ENCODE data around the gene MAB21L4.

Gene MAB21L4

DNA sequence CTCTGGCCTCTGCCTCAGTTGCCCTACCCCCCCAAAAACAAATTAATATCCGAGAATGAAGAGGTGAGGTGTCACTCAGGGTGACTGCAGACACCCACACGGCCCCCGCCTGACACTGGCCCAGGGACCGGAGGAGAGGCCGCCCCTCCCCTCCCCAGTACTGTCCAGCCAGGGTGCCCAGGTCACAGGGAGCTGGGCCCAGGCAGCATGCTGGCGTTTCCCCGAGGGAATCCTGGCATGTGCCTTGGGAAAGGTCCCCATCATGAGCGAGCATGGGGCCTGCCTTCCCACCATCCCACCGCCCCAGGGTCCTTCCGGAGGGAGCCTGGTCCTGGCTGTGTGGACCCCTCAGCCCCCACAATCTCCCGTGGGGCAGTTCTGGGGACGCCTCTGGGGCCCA, 3.0 kb downstream of the MAB21L4 start:
- DNase-seq = no peak

DNA sequence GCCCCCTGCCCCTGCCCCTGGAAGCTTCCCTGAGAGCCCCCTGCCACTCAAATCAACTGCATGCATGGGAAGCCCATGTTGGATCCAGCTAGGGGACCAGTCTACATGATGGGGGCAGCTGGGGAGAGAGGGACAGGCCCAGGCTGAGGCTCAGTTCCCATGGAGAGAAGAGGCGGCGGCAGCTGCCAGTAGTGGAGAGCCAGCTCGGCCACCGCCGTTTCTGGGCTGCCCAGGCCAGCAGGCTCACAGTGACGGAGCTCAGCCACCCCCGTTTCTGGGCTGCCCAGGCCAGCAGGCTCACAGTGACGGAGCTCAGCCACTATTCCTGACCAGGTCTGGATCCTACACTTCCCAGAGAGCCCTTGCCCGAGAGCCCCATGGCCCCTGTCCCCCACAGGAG, 3.6 kb downstream of the MAB21L4 start:
- no peak for DNase-seq

GRCh38 chr2:240891492-240892340, 4.2 kb downstream of the MAB21L4 start:
- no peak for DNase-seq

DNA sequence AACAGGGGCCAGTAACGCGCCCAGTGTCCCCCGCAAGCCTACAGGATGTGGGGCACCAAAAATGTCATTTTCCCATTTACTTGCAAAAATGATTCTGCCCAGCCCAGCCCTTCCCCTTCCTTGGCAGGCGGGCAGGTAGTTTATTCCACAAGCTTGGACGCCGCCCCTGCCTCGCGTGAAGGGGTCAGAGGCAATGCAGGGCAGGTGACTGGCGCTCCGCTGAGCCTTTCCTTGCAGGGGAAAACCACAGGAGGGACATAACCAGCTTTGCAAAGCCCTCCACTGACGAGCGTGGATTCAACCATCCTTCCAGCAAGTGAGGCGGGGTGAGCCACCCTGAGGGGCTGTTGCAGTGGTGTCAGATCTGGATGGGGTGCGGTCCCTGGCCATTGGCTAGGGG, 5.3 kb downstream of the MAB21L4 start:
- DNase-seq = no peak

DNA sequence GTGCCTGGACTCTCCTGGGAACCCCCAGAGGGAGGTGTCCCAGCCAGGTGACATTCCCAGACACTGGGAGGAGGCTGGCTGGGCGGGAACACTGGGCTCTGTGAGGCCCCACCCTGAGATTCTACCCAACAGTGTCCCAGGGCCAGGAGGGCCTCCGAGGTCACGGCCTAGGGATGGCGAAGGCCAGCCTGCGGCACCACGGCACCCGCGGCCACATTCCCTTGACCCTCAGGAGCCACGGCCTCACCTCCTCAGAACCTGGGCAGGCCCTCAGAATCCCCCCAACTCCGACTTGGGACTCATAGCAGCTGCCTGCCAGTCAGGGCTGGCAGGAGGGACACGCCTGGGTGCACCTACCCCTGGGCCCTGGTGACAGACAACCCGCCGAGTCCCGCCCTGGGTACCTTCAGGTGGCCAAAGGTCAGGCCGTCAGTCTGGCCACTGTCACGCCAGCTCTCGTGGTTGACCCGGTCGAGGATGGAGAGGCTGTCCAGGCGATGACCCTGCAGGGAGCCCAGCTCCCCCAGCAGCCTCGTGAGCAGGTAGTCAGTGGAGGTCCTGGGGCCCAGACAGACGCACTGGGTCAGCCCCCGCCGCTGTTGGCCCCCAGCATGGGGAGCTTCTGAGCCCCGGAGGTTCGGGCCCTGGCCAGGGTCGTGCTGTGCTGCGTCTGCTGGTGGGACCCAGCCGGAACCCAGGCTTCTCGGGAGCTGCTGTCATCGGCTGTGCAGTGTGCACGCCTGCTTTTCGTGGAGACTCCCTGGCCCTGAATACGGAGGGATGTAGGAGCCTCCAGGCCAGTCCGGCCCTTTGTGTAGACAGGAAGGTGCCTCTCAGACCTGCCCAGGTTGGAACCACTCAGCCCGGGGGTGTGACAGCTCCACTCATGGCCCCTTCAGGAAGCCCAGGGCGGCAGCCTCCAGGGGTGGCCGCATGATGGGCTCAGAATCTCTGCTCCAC, 6.1 kb downstream of the MAB21L4 start:
- DNase-seq = no peak

GRCh38 chr2:240888890-240889573, 6.9 kb downstream of the MAB21L4 start:
- DNase-seq = no peak

GRCh38 chr2:240888130-240888889, 7.6 kb downstream of the MAB21L4 start:
- DNase-seq = no peak

DNA sequence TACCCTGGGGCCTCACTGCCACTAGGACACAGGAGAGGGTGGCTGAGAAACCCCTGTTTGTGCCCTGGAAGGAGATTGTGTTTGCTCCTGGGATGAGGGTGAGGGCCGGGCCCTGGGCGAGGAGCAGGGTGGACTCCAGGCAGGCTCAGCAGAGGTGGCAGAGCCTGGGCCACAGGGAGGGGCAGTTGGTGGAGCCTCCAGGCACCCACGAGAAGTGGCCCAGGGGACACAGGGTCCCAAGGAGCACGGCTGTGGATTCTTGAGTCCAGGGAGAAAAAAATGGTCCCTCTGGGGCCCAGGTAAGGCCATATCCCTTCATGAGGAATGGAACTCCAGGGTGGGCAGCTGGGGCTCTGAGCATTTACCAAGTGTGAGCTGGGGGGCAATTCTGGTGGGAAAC, 8.3 kb downstream of the MAB21L4 start:
- DNase-seq = no peak

GRCh38 chr2:240886678-240887609, 9.0 kb downstream of the MAB21L4 start:
- DNase-seq = no peak

DNA sequence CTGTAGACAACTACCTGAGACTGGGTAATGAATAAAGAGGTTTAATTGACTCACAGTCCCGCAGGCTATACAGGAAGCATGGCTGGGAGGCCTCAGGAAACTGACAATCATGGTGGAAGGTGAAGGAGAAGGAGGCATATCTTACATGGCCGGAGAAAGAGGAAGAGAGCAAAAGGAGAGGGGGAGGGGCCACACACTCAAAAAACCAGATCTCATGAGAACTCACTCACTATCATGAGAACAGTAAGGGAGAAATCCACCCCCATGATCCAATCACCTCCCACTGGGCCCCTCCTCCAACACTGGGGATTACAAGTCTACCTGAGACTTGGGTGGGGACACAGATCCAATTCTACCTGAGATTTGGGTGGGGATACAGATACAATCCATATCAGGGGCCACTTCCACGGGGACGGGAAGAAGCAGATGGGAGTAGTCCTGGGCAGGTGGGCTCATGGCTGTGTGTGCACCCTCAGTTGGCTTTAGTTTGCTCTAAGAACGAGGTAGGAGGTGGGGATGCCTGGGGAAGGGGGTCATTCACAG, 9.9 kb downstream of the MAB21L4 start:
- DNase-seq = no peak

DNA sequence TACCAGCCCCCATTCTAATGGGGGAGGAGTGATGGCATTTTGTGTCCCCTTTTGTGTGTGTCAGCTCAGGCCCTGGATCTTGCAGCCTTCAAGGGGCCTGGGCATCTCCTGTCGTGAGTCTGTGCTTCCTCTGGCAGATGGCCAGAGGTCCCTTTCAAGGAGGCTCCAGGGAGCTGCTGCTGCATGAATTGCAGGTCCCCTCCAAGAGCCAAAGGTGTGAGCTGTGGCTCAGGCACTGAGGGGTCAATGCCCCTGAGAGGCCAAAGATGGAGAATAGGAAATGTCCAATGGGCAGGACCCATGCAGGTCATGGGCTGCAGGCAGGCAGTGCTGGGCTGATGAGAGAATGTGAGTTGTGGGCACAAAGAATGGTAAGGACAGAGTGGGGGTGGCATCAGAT, 10.4 kb downstream of the MAB21L4 start:
- DNase-seq = no peak

DNA sequence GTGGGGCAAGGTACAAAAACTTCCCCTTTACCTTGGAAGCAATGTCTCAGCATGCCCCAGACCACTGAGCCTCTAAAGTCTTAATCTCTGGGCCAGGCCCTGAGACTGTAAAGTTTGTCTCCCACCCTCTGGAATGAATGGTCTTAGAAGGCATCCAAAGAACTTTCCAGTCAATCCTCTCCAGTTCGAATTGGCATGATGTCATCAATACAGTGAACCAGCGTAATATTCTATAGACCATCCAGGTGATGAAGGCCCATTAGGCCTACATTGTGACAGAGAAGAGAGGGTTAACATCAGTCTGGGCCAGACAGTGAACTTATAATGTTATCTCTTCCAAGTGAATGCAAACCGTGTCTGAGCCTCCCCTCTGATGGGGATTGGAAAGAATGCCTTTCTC, 11.2 kb downstream of the MAB21L4 start:
- DNase-seq = no peak

DNA sequence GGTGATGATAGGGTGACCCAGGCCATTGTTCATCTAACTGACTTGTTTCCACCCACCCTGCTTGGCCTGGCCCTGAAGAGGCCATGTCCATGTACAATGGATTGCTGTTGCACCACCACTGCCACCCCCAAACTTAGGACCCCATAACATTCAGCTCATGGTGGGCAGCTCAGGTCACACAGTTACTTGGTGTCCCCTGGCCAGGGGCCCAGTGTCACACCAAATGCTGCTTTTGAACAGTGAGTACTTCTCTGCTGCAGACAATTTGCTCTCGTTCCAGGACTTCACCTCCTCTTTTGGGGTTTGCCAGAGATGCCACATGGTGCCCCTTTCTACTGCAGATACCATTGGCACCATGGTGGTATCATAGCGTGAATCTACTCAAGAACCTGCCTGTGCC, 11.7 kb downstream of the MAB21L4 start:
- DNase-seq = no peak

- peak; percentile 73 for DNase-seq
These were observed 14.0 kb downstream of the MAB21L4 start for GRCh38 chr2:240881913-240882312.

- DNase-seq = no peak
These were observed 16.9 kb downstream of the MAB21L4 start for GRCh38 chr2:240879105-240879504.

DNA sequence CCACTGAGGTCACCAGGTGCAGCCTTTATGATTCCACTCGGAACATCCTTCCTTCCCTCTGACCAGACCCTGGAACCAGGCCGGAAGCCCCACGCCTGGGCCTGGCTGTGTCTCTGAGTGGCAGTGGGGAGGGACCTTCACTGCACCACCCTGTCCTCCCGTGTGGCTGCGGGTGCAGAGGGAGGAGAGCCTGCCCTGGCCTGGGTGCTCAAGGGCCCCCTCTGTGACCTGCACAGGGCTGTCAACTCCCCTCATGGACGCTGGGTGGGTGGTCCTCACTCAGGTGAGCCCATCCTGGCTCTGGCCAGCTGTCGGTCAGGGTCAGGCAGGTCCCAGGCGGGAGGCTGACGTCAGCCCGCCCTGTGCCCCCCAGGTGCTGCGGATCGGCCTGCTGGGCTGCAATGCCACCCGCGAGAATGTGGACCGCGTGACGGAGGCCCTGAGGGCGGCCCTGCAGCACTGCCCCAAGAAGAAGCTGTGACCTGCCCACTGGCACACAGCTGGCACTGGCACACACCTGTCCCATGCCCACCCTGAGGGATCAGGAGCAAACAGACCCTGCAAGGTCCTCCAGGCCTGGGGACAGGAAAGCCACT, 17.5 kb downstream of the MAB21L4 start:
- DNase-seq = no peak

GRCh38 chr2:240877460-240878340, 18.3 kb downstream of the MAB21L4 start:
- DNase-seq = no peak

- DNase-seq = no peak
These were observed 19.3 kb downstream of the MAB21L4 start for GRCh38 chr2:240876475-240877251.

GRCh38 chr2:240876035-240876474, 19.9 kb downstream of the MAB21L4 start:
- no peak for DNase-seq
